A549 treated with AZD9567 at 1 μM for 4 hours (cell line): ENCODE data around the gene FAM81A. TPM values are rescaled to one million over a fixed set of nuclear protein-coding genes. Genes with fewer than 3 reads are reported as not detected.

Experiments
- total RNA-seq: library from RNA; stranded (reverse); fragments of 200-300 nt; extraction: Qiagen RNA extraction; gene quantifications from 5 replicates; pipeline ENCODE4 v1.2.3, GENCODE V29; 2022; ENCODE audit not compliant: insufficient read depth

Gene FAM81A
- 10.2 to 14.9 TPM (median 13.8 TPM) in 5 replicates for total RNA-seq

GRCh38 chr15:59437817-59438624, at the start of gene FAM81A:
Gene FAM81A (plus strand): TSS chr15:59438186. CDS start chr15:59458627, 20,441 bp downstream.

Other genes starting within 250 kb of the FAM81A start
- gene LDHAL6B, start 231.3 kb upstream of the FAM81A start, total RNA-seq = 0.06 TPM in 1 of 5 replicates, not detected in the others
- 196 to 306 TPM (median 286 TPM) in 5 replicates for gene MYO1E, start 65.3 kb upstream of the FAM81A start, total RNA-seq
- 95.6 to 120 TPM (median 100 TPM) in 5 replicates for gene GCNT3, start 173.6 kb downstream of the FAM81A start, total RNA-seq
- 176 to 197 TPM (median 184 TPM) in 5 replicates for gene GTF2A2, start 219.3 kb downstream of the FAM81A start, total RNA-seq